Peyer's patch (tissue), 4 donors: ENCODE data around the gene CATSPERD. TPM values are rescaled to one million over a fixed set of nuclear protein-coding genes. Genes with fewer than 3 reads are reported as not detected.

ENCODE experiments used
- DNase-seq, 3 donors: peaks; one replicate each; pipeline ENCODE4 v3.0.0-alpha.2; 2017 to 2019
- H3K27ac ChIP-seq, 4 donors: fragments of 200-600 bp; sonication (generic); one replicate each; pipeline ENCODE4 v1.5.1; 2016 to 2019
- H3K27me3 ChIP-seq, 2 donors: fragments of 200-600 bp; sonication (generic); one replicate each; pipeline ENCODE4 v1.5.1; 2019
- H3K36me3 ChIP-seq, 3 donors: fragments of 200-600 bp; sonication (generic); one replicate each; pipeline ENCODE4 v1.5.1; 2016 to 2019
- H3K4me1 ChIP-seq, 4 donors: fragments of 200-600 bp; sonication (generic); one replicate each; pipeline ENCODE4 v1.5.1; 2016 to 2019
- H3K4me3 ChIP-seq, 4 donors: fragments of 200-600 bp; sonication (generic); 1 replicate in 3 of 4; 2 replicates in 1 of 4; pipeline ENCODE4 v1.5.1; 2016 to 2019; ENCODE audit warnings: mild to moderate bottlenecking in 1 of 4
- H3K9me3 ChIP-seq, 4 donors: fragments of 200-600 bp; sonication (generic); one replicate each; pipeline ENCODE4 v1.5.1; 2016 to 2019; ENCODE audit warnings: mild to moderate bottlenecking in 1 of 4
- CTCF ChIP-seq, 6 experiments: fragments of 450-650 bp in 4 of 6; fragments of 200-600 bp in 2 of 6; sonication (generic) in 1 of 6; IDR thresholded peaks; one replicate each; pipeline ENCODE4 v1.5.1; 2017 to 2019; ENCODE audit warnings: antibody characterized with exemption in 6 of 6, mild to moderate bottlenecking in 3 of 6, moderate library complexity in 1 of 6
- POLR2A ChIP-seq, 2 donors: fragments of 450-650 bp; IDR thresholded peaks; one replicate each; pipeline ENCODE4 v1.5.1; 2017; ENCODE audit warnings: antibody characterized with exemption in 2 of 2, mild to moderate bottlenecking in 2 of 2, moderate library complexity in 2 of 2
- total RNA-seq, 4 donors: library from RNA; depleted of rRNA; stranded (reverse); fragments of >200 nt; gene quantifications; one replicate each; pipeline ENCODE4 v1.1.0, GENCODE V29; 2016

The CATSPERD gene
- total RNA-seq, 4 donors from 2014 or later, result not detected

- peaks cover 0 to 55% (median 0%) of the 10 kb centered on the region in 3 donors for H3K36me3 ChIP-seq
- peaks cover 0 to 23% (median 13%) of the 10 kb centered on the region in 4 donors for H3K4me1 ChIP-seq
- DNase-seq, result no peak
- H3K4me3 ChIP-seq, result peak overlapping the region; percentile 74 to 91 (median 78)
- no peak for TF ChIP-seq CTCF (IDR thresholded peaks at IDR 0.05)
- TF ChIP-seq POLR2A (IDR thresholded peaks at IDR 0.05), result no peak
- peak overlapping the region; percentile 84 to 93 (median 89) for H3K27ac ChIP-seq
- H3K9me3 ChIP-seq, result no peaks in the 10 kb centered on the region
- no peaks in the 10 kb centered on the region for H3K27me3 ChIP-seq
Observed at GRCh38 chr19:5691822-5692722, 28.4 kb upstream of the CATSPERD start.

DNA sequence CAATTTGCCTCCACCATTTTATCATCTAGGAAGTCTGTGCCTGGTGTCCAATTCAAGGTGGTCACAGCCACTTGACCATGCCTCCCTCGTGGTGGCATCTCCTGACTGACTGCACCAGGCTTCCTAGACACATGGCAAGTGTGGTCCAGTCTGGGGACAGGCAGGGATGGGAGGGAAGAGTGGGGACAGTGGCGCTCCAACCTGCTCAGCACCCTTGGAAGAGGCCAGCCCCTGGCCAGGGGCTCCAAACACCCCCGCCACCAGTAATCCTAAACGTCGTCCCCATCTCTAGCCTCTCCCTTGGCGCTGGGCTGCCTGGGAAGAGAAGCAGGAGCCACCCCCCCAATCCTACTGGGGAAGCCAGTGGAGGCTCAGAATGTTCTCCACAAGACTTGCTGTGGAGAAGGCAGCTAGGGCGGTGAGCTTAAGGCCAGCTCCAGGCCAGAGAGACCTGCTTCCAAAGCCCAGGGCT, 27.7 kb upstream of the CATSPERD start:
- H3K4me3 ChIP-seq, result no peak overlapping the region
- H3K4me1 ChIP-seq, result peaks cover 0 to 18% (median 10%) of the 10 kb centered on the region in 4 donors
- H3K36me3 ChIP-seq, result peaks cover 0 to 56% (median 0%) of the 10 kb centered on the region in 3 donors
- H3K27me3 ChIP-seq, result no peaks in the 10 kb centered on the region
- no peak for DNase-seq
- no peak overlapping the region for H3K27ac ChIP-seq
- no peaks in the 10 kb centered on the region for H3K9me3 ChIP-seq
- TF ChIP-seq POLR2A (IDR thresholded peaks at IDR 0.05), result no peak

GRCh38 chr19:5693195-5694166, 27.0 kb upstream of the CATSPERD start:
- Histone ChIP-seq H3K9me3 (no peaks in the 10 kb centered on the region), H3K4me3 (no peak overlapping the region), H3K36me3 (peaks cover 0 to 61% (median 0%) of the 10 kb centered on the region in 3 donors), H3K27me3 (no peaks in the 10 kb centered on the region), H3K4me1 (peaks cover 0 to 18% (median 10%) of the 10 kb centered on the region in 4 donors), H3K27ac (no peak overlapping the region)
- DNase-seq, result peak in 1 of 3 donors; percentile 48
- TF ChIP-seq CTCF (IDR thresholded peaks at IDR 0.05) (no peak), POLR2A (IDR thresholded peaks at IDR 0.05) (no peak)

DNA sequence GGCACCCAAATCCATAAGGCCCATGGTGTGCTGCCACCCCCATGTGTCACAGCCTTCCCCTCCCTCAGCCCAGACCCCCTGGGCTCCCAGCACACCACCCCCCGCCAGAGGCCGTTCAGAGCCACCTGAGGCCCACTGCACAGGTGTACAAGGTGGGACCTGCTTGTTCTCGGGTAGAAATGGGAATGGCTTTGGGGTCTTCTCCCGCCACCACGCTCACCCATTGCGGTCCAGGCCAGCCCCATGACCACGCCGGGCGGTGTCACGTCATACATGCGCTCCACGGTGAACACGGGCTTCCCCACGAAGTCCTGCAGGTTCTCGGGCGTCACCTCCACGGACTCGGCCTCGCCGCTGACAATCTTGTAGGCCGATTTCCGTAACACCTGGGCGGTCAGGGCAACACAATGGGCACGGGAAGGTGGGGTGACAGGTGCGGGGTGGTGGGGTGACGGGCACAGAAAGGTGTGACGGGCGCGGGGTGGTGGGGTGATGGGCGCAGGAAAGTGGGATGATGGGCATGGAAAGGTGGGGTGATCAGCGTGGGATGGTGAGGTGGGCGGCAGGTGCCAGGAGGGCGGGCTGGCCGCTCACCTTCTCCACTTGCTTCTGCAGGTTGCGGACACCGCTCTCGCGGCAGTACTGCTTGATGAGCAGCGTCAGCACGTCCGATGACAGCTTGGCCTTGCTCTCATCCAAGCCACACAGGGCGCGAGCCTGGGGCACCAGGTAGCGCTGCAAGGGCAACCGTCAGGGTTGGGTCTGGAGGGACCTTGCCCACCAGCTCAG, 26.1 kb upstream of the CATSPERD start:
- Histone ChIP-seq H3K4me1 (peaks cover 0 to 18% (median 10%) of the 10 kb centered on the region in 4 donors), H3K4me3 (no peak overlapping the region), H3K36me3 (peaks cover 0 to 70% (median 0%) of the 10 kb centered on the region in 3 donors), H3K9me3 (no peaks in the 10 kb centered on the region), H3K27me3 (no peaks in the 10 kb centered on the region), H3K27ac (no peak overlapping the region)
- no peak for DNase-seq
- TF ChIP-seq POLR2A (IDR thresholded peaks at IDR 0.05) (no peak), CTCF (IDR thresholded peaks at IDR 0.05) (no peak)

- peaks cover 0 to 18% (median 10%) of the 10 kb centered on the region in 4 donors for H3K4me1 ChIP-seq
- H3K9me3 ChIP-seq, result no peaks in the 10 kb centered on the region
- H3K27ac ChIP-seq, result no peak overlapping the region
- DNase-seq, result no peak
- H3K4me3 ChIP-seq, result no peak overlapping the region
- H3K27me3 ChIP-seq, result no peaks in the 10 kb centered on the region
- peaks cover 0 to 78% (median 0%) of the 10 kb centered on the region in 3 donors for H3K36me3 ChIP-seq
- no peak for TF ChIP-seq POLR2A (IDR thresholded peaks at IDR 0.05)
- no peak for TF ChIP-seq CTCF (IDR thresholded peaks at IDR 0.05)
Observed at GRCh38 chr19:5694956-5695648, 25.3 kb upstream of the CATSPERD start.
